NCI-H1105 (cell line): ENCODE data around the gene RBMS1.
"Not testable (repeated sequence)": the region's sequence is repeated elsewhere in the genome, so short reads cannot be mapped to it uniquely, and the experiment has no call there.

Experiments
- DNase-seq: peaks from one replicate; lab custom pipeline; 2025; lab: John Stamatoyannopoulos, UW

The RBMS1 gene

DNA sequence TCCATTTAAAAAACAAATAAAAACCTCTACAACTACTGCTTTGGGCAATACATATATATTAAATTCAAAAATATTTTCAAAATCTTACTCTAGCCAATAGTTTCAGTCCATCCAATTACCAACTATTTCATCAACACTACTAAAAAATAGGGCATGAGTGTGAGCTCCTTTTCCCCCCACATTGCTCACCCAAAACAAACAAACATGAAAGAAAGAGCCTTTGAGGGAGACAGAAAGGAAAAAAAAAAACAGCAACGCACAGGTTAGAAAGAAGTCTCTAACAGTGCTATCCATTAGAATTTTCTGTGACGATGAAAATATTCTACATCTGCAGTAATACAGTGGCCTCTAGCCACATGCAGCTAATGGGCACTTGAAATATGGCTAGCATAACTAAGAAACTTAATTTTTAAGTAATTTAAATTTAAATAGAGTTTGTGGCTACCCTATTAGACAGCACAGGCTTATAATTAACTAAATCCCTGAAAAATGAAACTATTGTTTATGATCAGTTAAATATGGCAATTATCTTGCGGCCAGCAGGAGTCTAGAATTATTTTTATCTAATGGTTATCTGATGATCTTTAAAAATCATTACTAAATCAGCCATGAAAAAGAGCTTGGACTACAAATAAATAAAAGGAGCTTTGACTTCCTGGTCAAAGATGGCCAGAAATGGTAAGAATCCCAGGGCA lies 59.2 kb downstream of the RBMS1 start:
- DNase-seq, result no peak

DNA sequence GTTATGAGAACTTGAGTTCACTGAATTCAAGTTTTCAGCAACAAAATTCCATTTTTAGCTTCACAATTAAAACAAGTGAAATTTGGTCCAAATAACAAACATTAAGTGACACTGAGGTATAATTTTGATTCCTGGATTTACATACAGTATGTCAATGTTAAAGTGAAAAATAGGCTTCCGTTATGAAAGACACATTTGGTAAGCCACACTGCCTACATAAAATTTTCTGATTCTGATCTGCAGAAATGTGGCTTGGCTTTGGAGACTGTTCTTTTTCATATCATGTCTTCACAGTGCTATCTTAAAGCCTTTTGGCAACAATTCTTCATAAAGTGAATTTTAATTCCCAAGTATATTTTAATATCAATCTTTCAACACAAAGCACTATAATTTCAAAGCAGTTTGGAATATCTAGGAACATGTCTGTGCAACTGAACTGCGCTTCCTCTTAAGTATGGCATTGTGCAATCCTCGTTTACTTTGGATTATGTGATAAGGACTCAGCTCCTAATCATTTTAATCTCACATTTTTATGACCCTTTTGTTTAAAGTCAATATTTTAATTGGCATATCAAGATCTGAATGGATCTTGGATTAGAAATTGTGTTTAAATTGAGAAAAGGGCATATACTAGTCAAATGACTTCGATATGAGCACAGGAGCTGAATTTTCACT lies 60.0 kb downstream of the RBMS1 start:
- DNase-seq, result peak; percentile 5

DNA sequence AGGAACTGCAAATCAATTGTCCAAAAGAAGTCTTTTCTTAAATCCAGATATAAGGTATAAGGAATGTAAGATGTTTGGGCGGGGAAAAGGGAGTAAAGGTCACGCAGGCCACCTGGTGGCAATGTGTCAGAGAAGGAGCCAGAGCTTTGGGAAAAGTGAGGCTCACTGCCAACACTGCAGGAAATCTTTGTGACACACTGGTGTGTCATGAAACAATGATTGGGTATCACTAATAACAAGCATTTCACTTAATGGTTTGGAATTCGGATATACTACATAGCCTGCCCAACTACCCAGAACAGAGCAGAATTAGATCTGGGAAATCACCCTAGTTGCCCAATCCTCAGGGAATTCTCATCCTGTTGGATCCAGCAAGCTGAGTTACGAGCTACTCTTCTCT lies 61.0 kb downstream of the RBMS1 start:
- no peak for DNase-seq

DNA sequence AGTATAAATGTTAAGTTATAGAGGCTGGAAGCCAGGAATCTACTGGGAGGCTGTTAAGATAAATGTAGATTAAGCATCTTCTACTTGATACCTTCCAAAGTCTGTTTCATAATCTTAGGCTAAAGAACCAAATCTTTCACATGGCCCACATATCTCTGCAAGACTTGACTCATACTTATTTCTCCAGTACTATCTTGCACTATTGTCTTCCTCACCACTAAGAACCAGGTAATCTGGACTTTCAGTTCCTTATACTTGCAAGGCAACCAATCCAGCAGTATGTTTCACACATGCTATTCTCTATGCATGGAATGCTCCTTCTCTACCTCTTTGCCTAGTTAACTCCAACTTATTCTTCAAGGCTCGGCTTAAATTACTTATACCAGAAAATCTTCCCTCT lies 62.2 kb downstream of the RBMS1 start:
- no peak for DNase-seq

DNA sequence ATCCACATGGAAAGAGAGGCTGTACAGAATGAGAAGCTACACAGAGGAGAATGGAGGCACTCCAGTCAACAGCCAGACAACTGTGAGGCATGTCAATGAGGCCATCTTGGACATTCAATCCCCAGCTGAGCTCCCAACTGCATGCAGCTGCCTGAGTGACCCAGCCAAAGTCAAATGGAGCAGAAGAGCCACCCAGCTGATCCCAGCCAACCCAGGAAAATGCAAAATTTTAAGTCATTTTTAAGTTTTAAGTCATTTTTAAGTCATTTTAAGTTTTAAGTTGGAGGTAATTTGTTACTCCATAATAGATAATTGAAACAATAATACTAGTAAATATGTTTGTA lies 63.6 kb downstream of the RBMS1 start:
- no peak for DNase-seq

DNA sequence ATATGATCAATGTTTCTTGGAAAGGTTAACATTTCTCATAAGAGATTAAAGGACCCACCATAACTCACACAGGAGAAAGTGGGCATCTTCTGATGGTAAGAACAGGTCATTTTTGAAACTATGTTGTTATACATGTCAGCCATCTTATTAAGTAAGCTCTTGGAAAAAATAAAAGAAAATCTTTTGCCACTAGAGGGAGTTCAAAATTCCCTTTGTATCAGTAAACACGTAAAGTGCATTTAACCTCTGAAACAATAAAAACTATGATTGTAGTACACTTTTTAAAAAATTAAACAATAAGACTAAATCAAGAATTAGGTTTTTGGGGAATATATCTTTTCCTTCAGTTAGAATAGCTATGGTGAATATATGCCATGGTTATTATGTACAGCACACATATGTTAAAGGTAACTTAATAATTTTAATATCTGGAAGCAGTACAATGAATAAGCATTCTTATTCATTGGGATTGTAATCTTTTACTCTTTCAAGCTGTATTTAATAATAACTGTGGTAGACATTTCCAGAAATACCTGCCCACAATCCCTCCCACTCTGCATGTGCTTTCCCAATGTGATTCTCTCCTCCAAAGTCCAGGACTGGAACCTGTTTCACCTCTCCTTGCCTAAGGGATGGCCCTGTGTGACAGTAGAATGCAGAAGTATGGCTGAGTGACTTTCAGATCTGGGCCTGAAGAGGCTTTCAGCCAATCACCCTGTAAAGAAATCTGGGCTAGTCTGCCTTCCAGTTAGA lies 64.2 kb downstream of the RBMS1 start:
- DNase-seq, result peak; percentile 39

DNA sequence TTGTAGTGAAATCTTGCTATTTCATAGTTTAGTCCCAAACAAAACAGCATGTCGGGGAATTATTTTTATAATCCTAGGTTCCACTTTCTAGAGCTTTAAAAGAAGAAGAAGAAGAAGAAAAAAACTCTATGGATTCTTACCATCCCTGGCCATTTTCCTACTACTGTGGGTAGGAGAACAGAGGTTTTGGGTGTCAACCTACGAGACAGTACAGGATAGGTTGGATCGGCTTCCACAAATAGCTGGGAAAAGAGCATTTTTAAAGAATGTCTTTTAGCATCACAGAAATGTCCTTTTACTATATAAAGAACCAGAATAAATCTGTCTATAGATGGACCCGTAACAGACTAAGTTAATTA lies 65.2 kb downstream of the RBMS1 start:
- no peak for DNase-seq

DNA sequence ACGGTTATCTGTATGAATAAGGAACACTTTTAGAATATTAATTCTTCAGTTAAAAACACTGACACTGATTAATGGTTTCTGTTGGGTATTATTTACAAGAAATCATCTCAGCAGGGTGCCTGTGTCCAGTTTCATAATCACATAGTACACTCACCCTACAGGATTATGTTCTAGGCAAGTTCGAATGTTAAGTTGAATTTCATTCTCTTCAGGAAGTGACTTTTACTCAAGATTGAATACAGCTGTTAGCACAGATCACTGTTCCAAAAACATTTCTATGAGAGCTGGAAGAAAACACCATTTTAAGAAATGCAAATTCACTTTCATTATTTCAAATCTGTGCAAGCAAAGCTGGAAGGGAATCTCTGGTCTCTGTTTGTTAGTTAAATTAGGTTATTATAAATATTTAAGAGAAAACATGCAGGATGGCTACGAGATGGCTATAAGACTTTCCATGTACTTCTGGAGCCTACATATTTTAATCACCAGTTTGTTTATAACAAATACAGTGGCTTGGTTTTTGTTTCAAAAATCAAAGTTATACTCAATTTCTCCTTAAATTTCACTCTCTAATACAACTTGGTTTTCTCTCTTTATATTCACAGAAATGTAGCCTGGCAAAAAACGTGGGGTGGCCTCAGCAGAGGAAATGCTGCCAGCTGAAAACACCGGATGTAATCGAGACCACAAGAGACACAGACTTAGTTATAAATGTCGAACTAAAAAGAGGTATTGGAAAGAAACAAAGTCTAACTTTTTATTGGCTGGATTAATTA lies 65.8 kb downstream of the RBMS1 start:
- no peak for DNase-seq

DNA sequence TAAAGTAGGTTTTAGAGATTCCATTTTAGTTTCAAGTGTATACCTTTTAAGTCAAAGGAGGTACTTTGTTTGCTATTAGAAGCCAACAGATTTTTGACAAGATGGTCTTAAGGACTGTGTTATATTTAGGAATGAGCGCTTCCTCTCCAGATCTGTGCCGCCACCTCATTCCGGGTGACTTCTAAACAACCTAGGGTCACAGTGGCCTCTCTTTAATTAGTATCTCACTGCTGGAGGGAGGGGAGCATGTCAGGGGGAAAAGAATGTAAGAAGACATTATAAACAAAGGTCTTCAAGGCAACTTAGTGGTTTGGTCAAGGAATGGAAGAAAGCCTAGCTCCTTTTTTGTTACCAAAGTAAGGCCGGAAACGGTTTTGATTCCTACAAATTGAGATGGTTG lies 67.0 kb downstream of the RBMS1 start:
- DNase-seq, result no peak

DNA sequence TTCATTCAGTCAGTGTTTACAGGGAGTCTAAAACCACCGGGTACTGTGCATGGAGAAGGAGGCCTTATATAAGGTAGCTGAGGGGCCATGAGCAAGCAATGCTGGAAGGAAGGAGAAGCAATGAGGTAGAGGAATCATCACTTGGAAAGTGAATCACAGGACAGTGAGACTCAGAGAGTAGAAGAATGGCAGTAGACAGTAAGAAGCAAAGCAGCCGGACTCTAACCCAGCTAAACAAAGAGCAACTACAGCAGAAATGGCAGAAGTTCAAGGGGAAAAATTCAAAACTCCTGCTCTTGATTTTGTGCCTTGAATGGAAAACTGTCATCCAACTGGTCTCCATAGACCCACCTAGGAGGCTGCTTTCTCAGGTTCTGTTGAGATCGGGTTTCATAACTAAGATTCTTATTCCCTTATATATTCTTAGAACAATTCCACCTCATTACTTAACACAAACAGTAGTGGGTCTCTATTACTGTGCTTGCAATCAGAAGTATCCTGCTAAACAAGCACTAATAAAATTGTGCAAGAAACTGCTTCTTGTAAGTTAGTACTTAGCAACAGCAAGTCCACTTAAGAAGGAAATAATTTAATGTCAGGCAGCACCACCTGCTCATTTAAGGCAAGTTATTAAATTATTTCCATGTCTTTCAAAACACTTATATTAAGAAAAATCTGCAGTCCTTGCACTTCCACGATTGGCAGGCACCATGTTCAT lies 68.0 kb downstream of the RBMS1 start:
- no peak for DNase-seq

DNA sequence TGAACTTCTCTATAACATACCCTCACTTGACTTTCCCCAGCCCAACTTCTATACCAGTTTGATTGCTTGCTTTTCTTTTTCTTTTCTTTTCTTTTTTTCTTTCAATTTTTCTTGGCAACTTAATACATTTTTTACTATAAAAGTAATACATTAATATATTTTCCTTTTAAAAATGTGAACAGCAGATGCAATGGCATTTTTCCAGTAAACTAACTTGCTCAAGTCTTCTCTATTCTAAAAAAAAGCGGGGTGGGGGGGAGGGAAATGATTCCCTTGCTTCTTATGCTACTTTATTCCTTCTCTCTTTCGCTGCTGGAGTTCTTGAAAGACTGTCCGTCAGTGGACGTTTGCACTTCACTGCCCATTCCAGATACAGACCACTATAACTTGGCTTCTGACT lies 70.5 kb downstream of the RBMS1 start:
- DNase-seq, result no peak

DNA sequence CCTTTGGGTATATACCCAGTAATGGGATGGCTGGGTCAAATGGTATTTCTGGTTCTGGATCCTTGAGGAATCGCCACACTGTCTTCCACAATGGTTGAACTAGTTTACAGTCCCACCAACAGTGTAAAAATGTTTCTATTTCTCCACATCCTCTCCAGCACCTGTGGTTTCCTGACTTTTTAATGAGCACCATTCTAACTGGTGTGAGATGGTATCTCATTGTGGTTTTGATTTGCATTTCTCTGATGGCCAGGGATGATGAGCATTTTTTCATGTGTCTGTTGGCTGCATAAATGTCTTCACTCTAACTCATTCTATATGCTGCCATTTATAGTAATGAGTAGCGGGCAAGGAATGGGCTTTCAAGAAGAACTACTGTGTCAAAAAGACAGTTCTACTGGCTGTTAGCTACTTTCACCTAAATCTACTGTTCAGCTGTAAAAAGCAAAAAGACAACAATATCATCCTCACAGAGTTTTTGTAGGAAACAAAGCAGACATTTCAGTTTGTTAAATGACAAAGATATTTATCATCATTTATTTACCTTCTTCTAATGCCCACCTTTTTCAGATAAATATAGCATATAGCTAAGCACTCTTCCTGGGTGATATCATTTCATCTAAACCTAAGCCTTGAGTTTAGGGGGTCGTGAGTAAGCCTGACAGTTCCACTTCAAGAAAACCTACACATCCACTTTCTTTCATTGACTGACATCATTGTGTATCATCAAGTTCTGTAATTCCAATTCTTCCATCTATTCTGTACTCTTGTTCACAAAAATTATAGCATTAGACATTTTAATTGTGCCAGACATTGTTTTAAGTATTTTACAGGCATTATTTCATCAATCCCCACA lies 71.7 kb downstream of the RBMS1 start:
- not testable (repeated sequence) for DNase-seq

DNA sequence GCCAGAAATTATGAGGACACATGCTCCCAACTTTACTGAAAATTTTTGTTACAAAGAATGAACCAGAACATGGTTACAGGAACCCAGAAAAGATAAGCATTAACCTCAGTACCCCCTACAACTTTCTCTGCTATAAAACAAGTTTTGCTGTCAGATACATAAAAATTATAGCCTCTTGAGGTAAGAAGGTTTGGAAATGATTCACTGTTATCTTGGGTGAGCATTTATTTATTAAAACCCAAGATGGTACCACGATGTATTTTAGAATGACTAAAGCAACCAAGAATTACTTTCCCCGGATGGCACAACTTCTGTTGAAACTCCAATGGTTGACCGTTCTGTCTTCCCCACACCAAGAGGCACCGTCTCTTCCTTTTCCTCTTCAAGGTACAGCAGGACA lies 72.9 kb downstream of the RBMS1 start:
- no peak for DNase-seq

DNA sequence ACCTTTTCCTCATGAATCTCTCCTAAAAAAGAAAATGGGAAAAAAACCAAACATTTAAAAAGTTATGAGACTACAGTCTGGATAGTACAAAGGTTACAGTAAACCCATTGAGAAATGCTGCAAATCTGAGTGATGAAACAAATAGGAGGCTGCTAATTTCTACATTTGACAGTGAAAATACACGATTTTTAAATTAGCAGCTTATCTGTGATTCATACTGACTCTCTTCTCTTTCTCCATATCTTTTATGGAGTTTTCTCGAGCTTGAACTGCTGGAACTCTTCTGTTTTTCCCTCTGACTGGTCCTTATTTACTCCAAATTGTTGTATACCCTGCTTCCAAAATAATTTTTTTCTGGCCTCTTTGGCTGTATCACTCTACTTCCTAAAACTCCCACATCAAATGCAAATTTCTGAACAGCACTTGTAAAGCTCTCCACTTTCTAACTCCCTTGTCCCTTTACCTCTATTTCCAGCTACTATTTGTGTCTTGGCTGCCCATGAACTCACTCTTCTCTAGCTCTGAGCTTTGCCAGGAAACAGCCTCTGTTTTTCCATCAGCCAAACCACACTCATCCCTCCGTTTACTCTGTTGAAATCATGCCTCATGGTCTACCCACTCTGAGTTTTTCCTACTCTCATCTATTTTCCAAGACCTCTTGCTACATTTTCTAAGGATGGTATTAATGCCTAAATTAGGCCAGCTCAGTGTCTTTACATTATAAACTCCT lies 73.7 kb downstream of the RBMS1 start:
- no peak for DNase-seq

DNA sequence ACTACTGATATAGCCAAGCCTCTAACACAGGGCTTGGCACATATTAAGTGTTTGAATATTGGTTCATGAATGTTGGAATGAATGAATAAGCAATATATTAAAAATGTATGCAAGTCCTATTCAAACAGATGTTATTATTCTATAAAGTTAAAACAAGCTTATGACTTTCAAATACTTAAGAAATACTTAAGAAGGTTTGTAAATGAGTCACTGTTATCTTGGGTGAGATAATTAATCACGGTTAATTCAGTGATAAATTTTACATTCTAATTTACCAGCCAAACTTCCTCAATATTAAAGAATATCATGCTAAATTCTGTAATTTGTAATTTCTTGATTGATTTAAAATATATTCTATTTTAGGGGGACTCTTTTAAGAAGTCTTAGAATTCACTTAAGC lies 74.8 kb downstream of the RBMS1 start:
- DNase-seq, result no peak

DNA sequence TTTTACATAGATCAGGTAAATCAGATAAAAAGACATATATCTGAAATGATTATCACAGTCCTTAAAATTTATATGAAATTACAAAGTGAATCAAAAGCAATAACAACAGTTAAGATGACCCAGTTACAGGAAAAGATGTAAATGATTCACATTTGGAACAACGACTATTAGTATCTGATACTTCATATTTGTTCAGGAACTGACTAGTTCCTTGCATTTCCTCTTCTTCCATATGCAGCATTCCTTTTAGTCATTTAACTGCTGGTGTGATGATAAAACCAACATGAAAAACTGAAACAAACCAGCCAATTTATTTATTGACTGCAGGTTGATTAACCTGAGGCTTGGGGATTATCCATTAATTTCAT lies 75.2 kb downstream of the RBMS1 start:
- DNase-seq, result no peak

DNA sequence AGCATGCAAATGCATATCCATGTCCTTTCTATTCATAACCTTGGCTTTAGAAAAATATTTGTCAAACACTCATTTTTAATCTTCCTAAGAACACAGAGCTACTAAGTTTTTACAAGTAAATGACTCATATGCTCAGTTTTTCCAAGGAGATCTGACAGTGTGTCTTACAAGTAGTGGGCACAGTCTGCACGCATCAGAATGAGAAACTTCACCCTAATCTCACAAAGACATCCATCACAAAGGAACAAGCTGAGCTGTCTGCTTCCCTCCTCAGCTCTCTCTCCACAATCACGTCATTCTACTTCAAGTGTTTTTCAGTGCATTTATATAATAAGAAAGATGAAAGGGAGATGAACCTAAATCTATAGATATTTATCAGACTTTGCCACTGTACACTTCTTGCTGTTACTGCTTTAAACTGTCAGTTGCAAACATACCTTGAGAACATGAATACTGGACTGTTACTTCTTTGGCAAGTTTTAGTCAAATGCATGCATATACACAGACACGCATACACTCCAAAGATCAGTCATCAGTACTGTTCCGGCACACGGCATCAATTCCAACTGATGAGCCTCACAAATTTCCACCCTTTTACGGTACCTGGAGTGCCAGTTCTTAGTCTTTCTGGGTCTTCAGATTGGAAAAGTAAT lies 75.7 kb downstream of the RBMS1 start:
- DNase-seq, result no peak

DNA sequence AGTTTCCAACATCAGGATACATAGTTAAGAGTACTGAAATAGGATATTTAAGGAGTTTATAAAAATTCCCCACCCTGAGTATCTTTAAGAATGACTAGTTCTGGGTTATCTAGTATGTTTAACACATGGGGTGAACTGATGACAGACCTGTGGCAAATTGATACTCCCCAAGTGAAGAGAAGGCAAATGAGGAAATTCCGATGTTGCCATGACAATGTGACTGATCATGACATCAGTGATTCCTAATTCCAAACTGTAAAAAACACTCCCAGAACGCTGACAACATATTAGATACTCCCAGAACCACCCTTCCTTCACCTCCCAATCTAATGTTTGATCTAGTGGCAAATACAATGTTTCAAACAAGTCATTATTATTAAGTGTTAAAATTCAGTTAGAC lies 77.6 kb downstream of the RBMS1 start:
- DNase-seq, result no peak

DNA sequence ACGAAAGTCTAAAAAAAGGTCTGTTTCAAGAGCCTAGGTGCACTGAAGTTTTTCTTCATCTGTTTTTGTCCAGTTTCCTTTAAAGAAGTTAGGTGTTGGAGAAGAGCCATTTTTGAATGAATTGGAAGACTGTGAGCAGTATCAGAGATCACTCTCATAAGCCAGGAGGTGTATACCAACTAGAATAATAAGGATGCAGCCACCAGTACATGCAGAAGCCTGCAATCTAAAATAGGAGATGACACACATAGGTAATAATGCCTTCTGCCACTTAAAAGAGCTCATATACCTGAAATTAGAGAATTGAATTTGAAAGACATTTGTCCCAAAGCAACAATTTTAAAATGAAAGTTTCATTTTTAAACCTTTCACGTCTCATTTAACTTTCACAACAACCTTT lies 81.7 kb downstream of the RBMS1 start:
- DNase-seq, result no peak

DNA sequence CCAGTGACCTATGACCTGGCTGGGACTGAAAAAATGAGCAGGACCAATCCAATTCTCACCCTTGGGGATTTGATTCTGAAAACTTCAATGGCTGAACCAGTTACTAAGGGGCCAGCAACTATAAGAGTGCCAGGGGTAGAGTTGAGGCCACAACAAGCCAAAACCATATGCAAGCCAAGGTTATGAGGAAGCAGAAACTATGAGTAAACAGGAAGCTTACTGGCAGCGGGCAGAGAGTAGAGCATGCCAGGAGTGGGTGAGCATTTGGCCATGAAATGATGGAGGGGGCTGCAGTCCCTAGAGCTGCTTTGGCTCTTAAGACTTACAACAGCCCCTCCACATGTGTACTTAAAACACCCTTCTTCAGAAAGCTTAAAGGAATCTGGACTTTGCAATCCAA lies 82.4 kb downstream of the RBMS1 start:
- DNase-seq, result no peak
